ENCODE data around the gene DNAH11.

The DNAH11 gene

GRCh38 chr7:21782996-21783395 is 240.2 kb downstream of the DNAH11 start:
- in situ Hi-C loops (cut with MboI; ENCODE audit: low pct_unique_long_range_greater_than_20kb, low sequenced_read_pairs, unreplicated experiment): no loop called here
- DNase-seq (ENCODE audit: low spot score): no peak
- TF ChIP-seq CTCF (IDR thresholded peaks at IDR 0.05; ENCODE audit: extremely low read depth, insufficient read depth, missing control alignments): no peak

- TF ChIP-seq CTCF (IDR thresholded peaks at IDR 0.05; ENCODE audit: extremely low read depth, insufficient read depth, missing control alignments): no peak
- in situ Hi-C loops (cut with MboI; ENCODE audit: low pct_unique_long_range_greater_than_20kb, low sequenced_read_pairs, unreplicated experiment): no loop called here
- no peak for DNase-seq (ENCODE audit: low spot score)
These were observed 242.2 kb downstream of the DNAH11 start for GRCh38 chr7:21784989-21785388.

GRCh38 chr7:21805791-21806190 is 263.0 kb downstream of the DNAH11 start:
- DNase-seq (ENCODE audit: low spot score): no peak
- in situ Hi-C loops (cut with MboI; ENCODE audit: low pct_unique_long_range_greater_than_20kb, low sequenced_read_pairs, unreplicated experiment): no loop called here
- TF ChIP-seq CTCF (IDR thresholded peaks at IDR 0.05; ENCODE audit: extremely low read depth, insufficient read depth, missing control alignments): no peak

- no peak for TF ChIP-seq CTCF (IDR thresholded peaks at IDR 0.05; ENCODE audit: extremely low read depth, insufficient read depth, missing control alignments)
- in situ Hi-C loops (cut with MboI; ENCODE audit: low pct_unique_long_range_greater_than_20kb, low sequenced_read_pairs, unreplicated experiment): no loop called here
- DNase-seq (ENCODE audit: low spot score): no peak
These were observed 263.5 kb downstream of the DNAH11 start for GRCh38 chr7:21806388-21806787.

- in situ Hi-C loops (cut with MboI; ENCODE audit: low pct_unique_long_range_greater_than_20kb, low sequenced_read_pairs, unreplicated experiment): no loop called here
- no peak for DNase-seq (ENCODE audit: low spot score)
- TF ChIP-seq CTCF (IDR thresholded peaks at IDR 0.05; ENCODE audit: extremely low read depth, insufficient read depth, missing control alignments): no peak
These were observed 276.2 kb downstream of the DNAH11 start for GRCh38 chr7:21819048-21819447.

- no peak for TF ChIP-seq CTCF (IDR thresholded peaks at IDR 0.05; ENCODE audit: extremely low read depth, insufficient read depth, missing control alignments)
- in situ Hi-C loops (cut with MboI; ENCODE audit: low pct_unique_long_range_greater_than_20kb, low sequenced_read_pairs, unreplicated experiment): no loop called here
- DNase-seq (ENCODE audit: low spot score): no peak
These were observed 286.0 kb downstream of the DNAH11 start for GRCh38 chr7:21828841-21829240.

- no peak for DNase-seq (ENCODE audit: low spot score)
- TF ChIP-seq CTCF (IDR thresholded peaks at IDR 0.05; ENCODE audit: extremely low read depth, insufficient read depth, missing control alignments): no peak
- in situ Hi-C loops (cut with MboI; ENCODE audit: low pct_unique_long_range_greater_than_20kb, low sequenced_read_pairs, unreplicated experiment): no loop called here
These were observed 286.9 kb downstream of the DNAH11 start for GRCh38 chr7:21829731-21830130.

All from GM13977 (cell line).